ENCODE data around the gene ROBO1.

GRCh38 chr3:79558943-79559342 is 208.9 kb downstream of the ROBO1 start:
- TF ChIP-seq CTCF (optimal IDR thresholded peaks at IDR 0.05 in 1 of 3, IDR thresholded peaks at IDR 0.05 in 1 of 3, conservative IDR thresholded peaks at IDR 0.05 in 1 of 3; ENCODE audit: extremely low read depth in 1 of 3, insufficient read depth in 2 of 3, low read length in 3 of 3) (no peak), EZH2 (IDR thresholded peaks at IDR 0.05; ENCODE audit: low read length) (no peak)
